IPS-20b (cell line): ENCODE results near the gene FHOD3.
"Not testable (repeated sequence)": the region's sequence is repeated elsewhere in the genome, so short reads cannot be mapped to it uniquely, and the experiment has no call there.

Source experiments
- H3K27ac ChIP-seq: one replicate; pipeline ENCODE4 v1.5.1; 2013; ENCODE audit warnings: low read length
- H3K27me3 ChIP-seq: 2 replicates; pipeline ENCODE4 v1.6.1; 2013; ENCODE audit warnings: mild to moderate bottlenecking, low read length, inconsistent platforms; ENCODE audit not compliant: insufficient read depth
- H3K36me3 ChIP-seq: 2 replicates; pipeline ENCODE4 v1.6.1; 2013; ENCODE audit warnings: low read depth, mild to moderate bottlenecking, inconsistent platforms, low read length, moderate library complexity; ENCODE audit not compliant: insufficient read depth
- H3K4me1 ChIP-seq: 2 replicates; pipeline ENCODE4 v1.6.1; 2013; ENCODE audit warnings: mild to moderate bottlenecking, control low read depth, inconsistent platforms, low read length, moderate library complexity; ENCODE audit not compliant: insufficient read depth
- H3K4me3 ChIP-seq: 2 replicates; pipeline ENCODE4 v1.5.1; 2013; ENCODE audit warnings: mild to moderate bottlenecking, low read length, inconsistent platforms
- H3K9ac ChIP-seq: 2 replicates; pipeline ENCODE4 v1.6.1; 2013; ENCODE audit warnings: low read depth, mild to moderate bottlenecking, inconsistent platforms, low read length, moderate library complexity
- H3K9me3 ChIP-seq: 2 replicates; pipeline ENCODE4 v1.6.1; 2013; ENCODE audit warnings: mild to moderate bottlenecking, low read depth, low read length, inconsistent platforms; ENCODE audit not compliant: insufficient read depth

The FHOD3 gene

GRCh38 chr18:36745219-36745975, 447.9 kb downstream of the FHOD3 start:
- H3K4me1 ChIP-seq, result no peaks in the 10 kb centered on the region
- H3K4me3 ChIP-seq, result no peak overlapping the region
- no peak overlapping the region for H3K9ac ChIP-seq
- no peaks in the 10 kb centered on the region for H3K27me3 ChIP-seq
- H3K9me3 ChIP-seq, result no peaks in the 10 kb centered on the region
- no peak overlapping the region for H3K27ac ChIP-seq
- 0 out of 2 replicates have a peak, but pooled peaks cover 2% of the 10 kb centered on the region for H3K36me3 ChIP-seq

GRCh38 chr18:36752929-36753865, 455.7 kb downstream of the FHOD3 start:
- H3K9me3 ChIP-seq, result no peaks in the 10 kb centered on the region
- no peak overlapping the region for H3K27ac ChIP-seq
- no peak overlapping the region for H3K4me3 ChIP-seq
- no peaks in the 10 kb centered on the region for H3K27me3 ChIP-seq
- no peaks in the 10 kb centered on the region for H3K4me1 ChIP-seq
- no peaks in the 10 kb centered on the region for H3K36me3 ChIP-seq
- no peak overlapping the region for H3K9ac ChIP-seq

DNA sequence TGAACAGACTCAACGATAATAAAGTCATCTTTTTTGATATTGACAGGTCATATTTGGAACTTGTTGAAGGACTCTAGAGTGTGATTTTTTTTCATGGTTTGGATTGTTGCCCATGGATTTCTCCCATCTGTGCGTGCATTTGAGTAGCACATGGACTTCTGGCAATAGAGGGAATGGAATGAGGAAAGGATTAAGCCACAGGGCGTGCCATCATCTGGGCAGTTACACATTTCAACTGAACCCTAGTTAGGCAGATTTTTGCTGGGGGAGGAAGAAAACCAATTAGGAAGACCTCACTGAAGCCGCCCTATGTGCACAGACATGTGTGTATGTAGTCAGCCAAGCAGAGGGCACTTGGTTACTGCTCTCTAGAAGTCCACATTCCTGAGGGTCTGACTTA, 458.7 kb downstream of the FHOD3 start:
- no peaks in the 10 kb centered on the region for H3K9me3 ChIP-seq
- no peak overlapping the region for H3K9ac ChIP-seq
- no peak overlapping the region for H3K4me3 ChIP-seq
- H3K27ac ChIP-seq, result no peak overlapping the region
- no peaks in the 10 kb centered on the region for H3K27me3 ChIP-seq
- no peaks in the 10 kb centered on the region for H3K36me3 ChIP-seq
- no peaks in the 10 kb centered on the region for H3K4me1 ChIP-seq

DNA sequence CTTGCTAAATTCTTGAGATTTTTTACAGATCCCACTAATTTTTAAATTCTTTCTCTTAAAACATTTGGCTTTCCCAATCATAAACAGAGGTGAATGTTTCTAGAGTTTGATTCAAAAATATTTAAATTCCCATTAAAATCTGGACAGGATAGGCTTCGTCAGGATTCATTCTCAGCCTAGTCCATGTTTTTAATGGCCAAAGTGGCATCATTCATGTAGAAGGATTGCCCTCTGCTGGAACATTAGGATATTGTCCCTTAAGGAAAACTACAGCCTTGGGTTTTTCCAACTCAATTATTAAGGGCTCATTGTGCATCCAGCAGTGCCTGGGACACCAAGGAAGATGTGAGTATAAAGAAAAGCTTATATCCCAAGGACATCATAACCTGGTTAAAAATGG, 459.6 kb downstream of the FHOD3 start:
- H3K4me1 ChIP-seq, result no peaks in the 10 kb centered on the region
- H3K4me3 ChIP-seq, result no peak overlapping the region
- H3K9me3 ChIP-seq, result no peaks in the 10 kb centered on the region
- H3K27me3 ChIP-seq, result no peaks in the 10 kb centered on the region
- no peak overlapping the region for H3K27ac ChIP-seq
- no peak overlapping the region for H3K9ac ChIP-seq
- H3K36me3 ChIP-seq, result no peaks in the 10 kb centered on the region

DNA sequence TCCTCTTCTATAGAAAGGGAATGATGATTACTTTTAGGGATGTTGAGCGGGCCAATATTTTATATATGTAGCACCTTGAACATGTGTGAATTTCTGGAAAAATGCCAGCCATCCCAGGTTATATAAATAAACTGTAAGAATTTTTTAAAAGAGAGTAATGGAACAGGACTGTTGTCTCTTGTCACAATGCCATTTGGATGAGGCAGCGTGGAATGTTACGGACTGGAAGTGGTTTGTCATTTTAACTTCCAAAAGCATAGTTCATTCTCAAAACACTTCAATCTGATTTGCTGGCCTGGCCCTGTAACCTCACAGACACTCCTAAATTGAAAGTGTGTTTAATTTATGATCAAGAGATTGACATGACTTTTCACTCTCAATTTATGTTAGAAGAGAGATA, 460.5 kb downstream of the FHOD3 start:
- no peaks in the 10 kb centered on the region for H3K27me3 ChIP-seq
- no peaks in the 10 kb centered on the region for H3K9me3 ChIP-seq
- H3K4me3 ChIP-seq, result no peak overlapping the region
- H3K9ac ChIP-seq, result no peak overlapping the region
- no peaks in the 10 kb centered on the region for H3K4me1 ChIP-seq
- H3K27ac ChIP-seq, result no peak overlapping the region
- H3K36me3 ChIP-seq, result no peaks in the 10 kb centered on the region

GRCh38 chr18:36758623-36759022, 461.1 kb downstream of the FHOD3 start:
- H3K4me1 ChIP-seq, result no peaks in the 10 kb centered on the region
- no peaks in the 10 kb centered on the region for H3K9me3 ChIP-seq
- no peak overlapping the region for H3K9ac ChIP-seq
- H3K27ac ChIP-seq, result no peak overlapping the region
- no peaks in the 10 kb centered on the region for H3K27me3 ChIP-seq
- no peaks in the 10 kb centered on the region for H3K36me3 ChIP-seq
- H3K4me3 ChIP-seq, result no peak overlapping the region

DNA sequence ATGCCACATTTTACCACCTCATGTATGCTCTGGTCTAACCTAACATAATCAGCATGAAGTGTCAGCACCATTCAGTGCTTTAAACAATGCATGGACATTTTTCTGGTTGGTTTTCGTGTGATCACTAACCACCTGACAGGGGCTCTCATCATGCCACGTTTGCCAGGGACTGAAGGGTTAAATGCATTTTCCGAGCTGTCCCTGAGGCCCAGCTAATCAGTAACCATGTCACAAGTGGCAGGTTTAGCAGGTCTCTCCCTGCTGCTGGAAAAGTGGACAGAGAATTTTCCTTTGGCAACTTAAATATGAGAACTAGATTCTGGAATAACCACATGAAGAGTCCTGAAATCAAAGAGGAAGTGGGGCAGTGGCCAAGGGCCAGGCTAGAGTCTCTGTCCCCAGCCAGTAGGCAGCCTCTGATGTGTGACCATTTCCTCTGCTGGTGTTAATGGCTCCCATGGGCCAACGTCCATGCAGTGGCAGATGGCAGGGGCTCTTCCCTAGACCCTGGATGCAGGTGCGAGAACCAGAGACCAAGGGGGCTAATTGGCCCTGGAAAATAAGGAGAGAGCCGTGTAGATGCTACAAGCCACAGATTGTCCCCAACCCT, 461.8 kb downstream of the FHOD3 start:
- Histone ChIP-seq H3K9ac (no peak overlapping the region), H3K36me3 (no peaks in the 10 kb centered on the region), H3K4me1 (no peaks in the 10 kb centered on the region), H3K9me3 (no peaks in the 10 kb centered on the region), H3K27me3 (no peaks in the 10 kb centered on the region), H3K27ac (no peak overlapping the region), H3K4me3 (no peak overlapping the region)

- Histone ChIP-seq H3K4me3 (no peak overlapping the region), H3K4me1 (no peaks in the 10 kb centered on the region), H3K36me3 (no peaks in the 10 kb centered on the region), H3K9me3 (no peaks in the 10 kb centered on the region), H3K9ac (no peak overlapping the region), H3K27ac (no peak overlapping the region), H3K27me3 (no peaks in the 10 kb centered on the region)
These were observed 463.1 kb downstream of the FHOD3 start for GRCh38 chr18:36760598-36760997.

GRCh38 chr18:36761186-36761698, 463.7 kb downstream of the FHOD3 start:
- H3K4me1 ChIP-seq, result no peaks in the 10 kb centered on the region

DNA sequence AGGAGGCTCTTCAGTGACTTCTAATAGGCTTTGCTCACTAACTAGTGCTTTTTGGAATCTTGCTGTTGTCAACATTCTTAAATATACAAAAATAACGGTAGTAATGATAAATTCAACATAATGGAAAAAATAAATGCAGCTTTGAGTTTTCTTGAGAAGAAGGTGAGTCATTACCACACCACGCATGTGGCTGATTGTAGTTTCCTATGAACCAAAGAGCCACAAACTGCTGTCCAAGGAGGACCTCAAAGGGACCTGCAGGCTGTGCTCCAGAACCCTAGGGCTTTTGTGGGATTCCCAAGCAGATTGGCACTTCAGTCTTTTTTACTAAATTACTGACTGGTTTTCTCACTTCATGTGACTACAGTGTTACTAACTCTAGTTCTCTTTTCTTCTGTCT, 464.6 kb downstream of the FHOD3 start:
- H3K27me3 ChIP-seq, result no peaks in the 10 kb centered on the region
- no peaks in the 10 kb centered on the region for H3K4me1 ChIP-seq
- no peaks in the 10 kb centered on the region for H3K36me3 ChIP-seq
- H3K4me3 ChIP-seq, result no peak overlapping the region
- H3K9ac ChIP-seq, result no peak overlapping the region
- H3K9me3 ChIP-seq, result no peaks in the 10 kb centered on the region
- H3K27ac ChIP-seq, result no peak overlapping the region

More at GRCh38 chr18:36761186-36761698, 463.7 kb downstream of the FHOD3 start:
- H3K27me3 ChIP-seq, result no peaks in the 10 kb centered on the region
- no peaks in the 10 kb centered on the region for H3K36me3 ChIP-seq
- no peak overlapping the region for H3K9ac ChIP-seq
- no peak overlapping the region for H3K4me3 ChIP-seq
- no peaks in the 10 kb centered on the region for H3K9me3 ChIP-seq
- no peak overlapping the region for H3K27ac ChIP-seq

GRCh38 chr18:36762965-36763364, 465.5 kb downstream of the FHOD3 start:
- not testable (repeated sequence) for H3K9ac ChIP-seq, H3K4me1 ChIP-seq, H3K27me3 ChIP-seq, H3K9me3 ChIP-seq, H3K4me3 ChIP-seq, H3K27ac ChIP-seq, H3K36me3 ChIP-seq
